ENCODE data around the gene LIPE.

Gene LIPE

GRCh38 chr19:42378225-42379215 lies 48.7 kb downstream of the LIPE start:
- no peak for TF ChIP-seq CTCF (IDR thresholded peaks at IDR 0.05)
- Histone ChIP-seq H3K27ac (no peak overlapping the region), H3K27me3 (ENCODE audit: control insufficient read depth, insufficient read depth, low read length) (no peaks in the 10 kb centered on the region), H3K4me2 (ENCODE audit: low read length) (no peak overlapping the region), H3K4me1 (no peaks in the 10 kb centered on the region), H3K9ac (no peak overlapping the region), H3K9me3 (ENCODE audit: control insufficient read depth, low read length) (no peaks in the 10 kb centered on the region), H3K4me3 (ENCODE audit: low read depth, low read length) (no peak overlapping the region), H3K79me2 (no peaks in the 10 kb centered on the region), H2AFZ (no peak overlapping the region), H3K36me3 (ENCODE audit: control insufficient read depth, insufficient read depth, low read length) (no peaks in the 10 kb centered on the region)

GRCh38 chr19:42376177-42376555 lies 51.0 kb downstream of the LIPE start:
- Histone ChIP-seq H3K36me3 (ENCODE audit: control insufficient read depth, insufficient read depth, low read length) (no peaks in the 10 kb centered on the region), H3K4me3 (ENCODE audit: low read depth, low read length) (no peak overlapping the region), H3K9ac (no peak overlapping the region), H3K4me1 (no peaks in the 10 kb centered on the region), H3K79me2 (no peaks in the 10 kb centered on the region), H3K27ac (no peak overlapping the region), H3K4me2 (ENCODE audit: low read length) (no peak overlapping the region), H3K9me3 (ENCODE audit: control insufficient read depth, low read length) (no peaks in the 10 kb centered on the region), H3K27me3 (ENCODE audit: control insufficient read depth, insufficient read depth, low read length) (no peaks in the 10 kb centered on the region), H2AFZ (no peak overlapping the region)
- no peak for TF ChIP-seq CTCF (IDR thresholded peaks at IDR 0.05)

- Histone ChIP-seq H3K27me3 (ENCODE audit: control insufficient read depth, insufficient read depth, low read length) (no peaks in the 10 kb centered on the region), H3K4me2 (ENCODE audit: low read length) (no peak overlapping the region), H3K4me3 (ENCODE audit: low read depth, low read length) (no peak overlapping the region), H2AFZ (no peak overlapping the region), H3K27ac (no peak overlapping the region), H3K4me1 (no peaks in the 10 kb centered on the region), H3K9me3 (ENCODE audit: control insufficient read depth, low read length) (no peaks in the 10 kb centered on the region), H3K79me2 (no peaks in the 10 kb centered on the region), H3K36me3 (ENCODE audit: control insufficient read depth, insufficient read depth, low read length) (no peaks in the 10 kb centered on the region), H3K9ac (no peak overlapping the region)
- TF ChIP-seq CTCF (IDR thresholded peaks at IDR 0.05): no peak
Measured at GRCh38 chr19:42375415-42376176, 51.6 kb downstream of the LIPE start.

- H3K4me3 ChIP-seq (ENCODE audit: low read depth, low read length): no peak overlapping the region
- H3K27me3 ChIP-seq (ENCODE audit: control insufficient read depth, insufficient read depth, low read length): no peaks in the 10 kb centered on the region
- no peaks in the 10 kb centered on the region for H3K9me3 ChIP-seq (ENCODE audit: control insufficient read depth, low read length)
- H3K4me1 ChIP-seq: no peaks in the 10 kb centered on the region
- no peak for TF ChIP-seq CTCF (IDR thresholded peaks at IDR 0.05)
- no peak overlapping the region for H2AFZ ChIP-seq
- no peaks in the 10 kb centered on the region for H3K36me3 ChIP-seq (ENCODE audit: control insufficient read depth, insufficient read depth, low read length)
- H3K4me2 ChIP-seq (ENCODE audit: low read length): no peak overlapping the region
- no peak overlapping the region for H3K27ac ChIP-seq
- H3K9ac ChIP-seq: no peak overlapping the region
- H3K79me2 ChIP-seq: no peaks in the 10 kb centered on the region
Measured at GRCh38 chr19:42374826-42375376, 52.3 kb downstream of the LIPE start.
